Measurements from ENCODE around the gene OSBPL5. TPM values are rescaled to one million over a fixed set of nuclear protein-coding genes. Genes with fewer than 3 reads are reported as not detected.

The OSBPL5 gene
- total RNA-seq, 1 experiment from 2014 or later, result 6.4 TPM

DNA sequence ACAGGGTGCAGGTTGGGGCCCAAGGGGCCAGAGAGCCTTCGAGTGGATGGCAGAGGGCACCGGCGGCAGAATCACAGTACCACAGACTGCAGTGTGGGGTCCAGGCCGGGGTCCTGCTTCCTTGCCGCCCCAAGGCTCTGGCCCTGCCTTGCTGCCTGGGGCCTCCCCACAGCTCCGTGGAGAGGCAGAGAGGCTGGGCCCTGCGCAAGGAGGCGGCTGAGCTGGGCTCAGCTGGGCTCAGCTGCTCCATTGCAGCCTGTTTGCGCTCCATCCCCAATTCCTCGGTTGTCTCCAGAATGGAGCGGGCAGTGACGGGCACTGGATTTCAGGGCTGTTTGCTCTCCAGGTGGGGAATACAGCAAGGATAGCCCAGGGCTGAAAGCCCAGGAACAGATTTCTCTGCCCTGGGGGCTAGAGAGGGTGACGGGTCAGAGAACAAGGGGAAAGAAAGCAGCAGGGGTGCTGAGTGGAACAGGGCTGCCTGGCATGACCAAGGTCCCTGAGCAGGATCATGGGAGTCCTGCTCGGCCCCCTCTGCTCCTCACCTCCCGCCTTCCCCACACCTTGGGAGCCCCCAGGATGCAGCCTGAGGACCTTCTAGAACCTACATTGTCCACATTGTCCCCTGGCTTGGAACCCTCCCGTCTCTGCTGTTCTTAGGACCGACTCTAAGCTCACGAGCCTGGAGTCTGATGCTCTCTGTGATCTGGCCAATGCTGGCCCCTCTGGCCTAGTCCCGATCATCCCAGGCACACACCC, 34.6 kb upstream of the OSBPL5 start:
- CTCF ChIA-PET, result no interaction called here
- no peaks in the 10 kb centered on the region for H3F3A ChIP-seq (ENCODE audit: insufficient read depth, low read depth)
- peaks cover 47% of the 10 kb centered on the region for H3K27me3 ChIP-seq (ENCODE audit: insufficient read depth, low read depth)

DNA sequence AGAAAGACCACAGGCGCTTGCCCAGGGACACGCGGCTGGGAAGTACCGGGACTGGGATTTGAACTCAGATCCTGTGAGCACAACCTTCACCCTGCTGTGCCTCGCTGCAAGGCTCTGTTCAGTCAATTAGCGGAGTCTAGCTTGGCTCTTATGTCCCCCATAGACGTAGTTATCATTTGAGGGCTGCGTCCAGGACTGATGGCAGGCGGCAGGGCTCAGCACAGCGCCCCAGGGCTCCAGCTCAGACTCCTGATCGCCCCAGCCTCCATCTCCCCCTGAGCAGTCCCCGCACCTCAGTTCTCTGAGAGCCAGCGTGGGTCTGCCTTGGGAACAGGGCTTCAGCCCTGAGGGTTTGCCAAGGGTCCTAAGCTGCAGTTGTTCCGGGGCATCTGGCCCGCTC, 33.7 kb upstream of the OSBPL5 start:
- no peak for DNase-seq
- no peaks in the 10 kb centered on the region for H3K9me2 ChIP-seq (ENCODE audit: insufficient read depth)
- no peaks in the 10 kb centered on the region for H3K36me3 ChIP-seq (ENCODE audit: low read depth)
- BruUV-seq (replicated peaks), result no TSS peak
- H3K4me2 ChIP-seq, result no peak overlapping the region
- H3K79me2 ChIP-seq (ENCODE audit: low read depth), result no peaks in the 10 kb centered on the region
- CTCF ChIA-PET, result no interaction called here
- intact Hi-C loops (cut with micrococcal nuclease; ENCODE audit: unreplicated experiment), result no loop called here
- H3K27me3 ChIP-seq (ENCODE audit: insufficient read depth, low read depth), result peaks cover 38% of the 10 kb centered on the region
- no peaks in the 10 kb centered on the region for H3K4me1 ChIP-seq (replicated peaks; ENCODE audit: insufficient read depth)
- H3K27ac ChIP-seq, result no peak overlapping the region
- POLR2A ChIA-PET (ENCODE audit: unreplicated experiment), result no interaction called here
- H3K9me3 ChIP-seq (ENCODE audit: insufficient read depth, low read depth), result no peaks in the 10 kb centered on the region
- TF ChIP-seq, protein P1, sequence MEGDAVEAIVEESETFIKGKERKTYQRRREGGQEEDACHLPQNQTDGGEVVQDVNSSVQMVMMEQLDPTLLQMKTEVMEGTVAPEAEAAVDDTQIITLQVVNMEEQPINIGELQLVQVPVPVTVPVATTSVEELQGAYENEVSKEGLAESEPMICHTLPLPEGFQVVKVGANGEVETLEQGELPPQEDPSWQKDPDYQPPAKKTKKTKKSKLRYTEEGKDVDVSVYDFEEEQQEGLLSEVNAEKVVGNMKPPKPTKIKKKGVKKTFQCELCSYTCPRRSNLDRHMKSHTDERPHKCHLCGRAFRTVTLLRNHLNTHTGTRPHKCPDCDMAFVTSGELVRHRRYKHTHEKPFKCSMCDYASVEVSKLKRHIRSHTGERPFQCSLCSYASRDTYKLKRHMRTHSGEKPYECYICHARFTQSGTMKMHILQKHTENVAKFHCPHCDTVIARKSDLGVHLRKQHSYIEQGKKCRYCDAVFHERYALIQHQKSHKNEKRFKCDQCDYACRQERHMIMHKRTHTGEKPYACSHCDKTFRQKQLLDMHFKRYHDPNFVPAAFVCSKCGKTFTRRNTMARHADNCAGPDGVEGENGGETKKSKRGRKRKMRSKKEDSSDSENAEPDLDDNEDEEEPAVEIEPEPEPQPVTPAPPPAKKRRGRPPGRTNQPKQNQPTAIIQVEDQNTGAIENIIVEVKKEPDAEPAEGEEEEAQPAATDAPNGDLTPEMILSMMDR (conservative IDR thresholded peaks at IDR 0.05), result no peak
- TF ChIP-seq EZH2 (IDR thresholded peaks at IDR 0.05; ENCODE audit: low read depth), result no peak
- H3K4me3 ChIP-seq, result no peak overlapping the region
- no peaks in the 10 kb centered on the region for H4K20me1 ChIP-seq (ENCODE audit: insufficient read depth)
- H3F3A ChIP-seq (ENCODE audit: insufficient read depth, low read depth), result no peaks in the 10 kb centered on the region
- H2AFZ ChIP-seq, result no peak overlapping the region

More for the DNA sequence above, 34.6 kb upstream of the OSBPL5 start:
- Histone ChIP-seq H2AFZ (no peak overlapping the region), H3K4me1 (replicated peaks; ENCODE audit: insufficient read depth) (no peaks in the 10 kb centered on the region), H3K9me2 (ENCODE audit: insufficient read depth) (no peaks in the 10 kb centered on the region), H3K27ac (no peak overlapping the region), H3K36me3 (ENCODE audit: low read depth) (no peaks in the 10 kb centered on the region), H3K4me2 (no peak overlapping the region), H3K4me3 (no peak overlapping the region), H3K9me3 (ENCODE audit: insufficient read depth, low read depth) (no peaks in the 10 kb centered on the region), H4K20me1 (ENCODE audit: insufficient read depth) (no peaks in the 10 kb centered on the region), H3K79me2 (ENCODE audit: low read depth) (no peaks in the 10 kb centered on the region)
- intact Hi-C loops (cut with micrococcal nuclease; ENCODE audit: unreplicated experiment), result no loop called here
- POLR2A ChIA-PET (ENCODE audit: unreplicated experiment), result no interaction called here
- DNase-seq, result no peak
- no peak for TF ChIP-seq EZH2 (IDR thresholded peaks at IDR 0.05; ENCODE audit: low read depth)
- TF ChIP-seq, protein P1 (conservative IDR thresholded peaks at IDR 0.05), result no peak
- BruUV-seq (replicated peaks), result no TSS peak

DNA sequence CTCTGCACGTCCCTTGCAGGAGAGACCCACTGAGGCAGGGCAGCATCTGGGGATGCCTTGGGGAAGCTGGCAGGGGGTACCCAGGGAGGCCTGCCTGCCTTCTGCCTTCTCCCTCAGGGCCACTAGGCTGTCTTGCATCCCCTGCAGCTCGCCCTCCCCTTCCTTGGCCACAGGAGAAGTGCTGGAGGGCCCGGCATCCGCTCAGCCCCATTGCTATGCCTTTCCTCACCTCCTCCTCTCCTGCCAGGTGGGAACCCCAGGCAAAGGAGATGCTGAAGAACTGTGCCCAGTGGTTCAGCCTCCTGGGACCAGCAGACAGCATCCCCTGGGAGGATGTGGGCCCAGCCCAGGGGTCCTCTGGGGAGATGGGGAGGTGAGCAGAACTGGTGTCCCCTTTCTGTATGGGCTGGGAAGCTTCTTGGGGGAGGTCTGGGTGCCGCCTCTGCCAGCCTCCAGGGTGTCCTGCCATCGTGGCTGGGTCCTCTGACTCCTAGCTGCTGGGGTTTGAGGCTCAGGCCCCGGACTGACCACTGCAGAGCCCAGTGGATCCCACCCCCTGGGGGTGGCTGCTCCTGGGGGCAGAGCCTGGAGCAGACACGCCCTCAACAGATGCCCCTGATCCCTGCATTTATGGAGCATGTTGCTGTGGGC, 32.9 kb upstream of the OSBPL5 start:
- intact Hi-C loops (cut with micrococcal nuclease; ENCODE audit: unreplicated experiment), result no loop called here
- Histone ChIP-seq H3K4me2 (no peak overlapping the region), H3K9me3 (ENCODE audit: insufficient read depth, low read depth) (no peaks in the 10 kb centered on the region), H3K4me1 (replicated peaks; ENCODE audit: insufficient read depth) (no peaks in the 10 kb centered on the region), H2AFZ (no peak overlapping the region), H3K9me2 (ENCODE audit: insufficient read depth) (no peaks in the 10 kb centered on the region), H3F3A (ENCODE audit: insufficient read depth, low read depth) (no peaks in the 10 kb centered on the region), H3K36me3 (ENCODE audit: low read depth) (no peaks in the 10 kb centered on the region), H3K4me3 (no peak overlapping the region), H3K27ac (no peak overlapping the region), H3K27me3 (ENCODE audit: insufficient read depth, low read depth) (peaks cover 35% of the 10 kb centered on the region), H4K20me1 (ENCODE audit: insufficient read depth) (no peaks in the 10 kb centered on the region), H3K79me2 (ENCODE audit: low read depth) (no peaks in the 10 kb centered on the region)
- CTCF ChIA-PET, result no interaction called here
- no peak for DNase-seq
- TF ChIP-seq EZH2 (IDR thresholded peaks at IDR 0.05; ENCODE audit: low read depth), result no peak
- TF ChIP-seq, protein P1 (conservative IDR thresholded peaks at IDR 0.05), result no peak
- POLR2A ChIA-PET (ENCODE audit: unreplicated experiment), result no interaction called here
- BruUV-seq (replicated peaks), result no TSS peak
